Cardiac muscle cell (in vitro differentiated cells and primary cell): ENCODE data around the gene DOCK7. TPM values are rescaled to one million over a fixed set of nuclear protein-coding genes. Genes with fewer than 3 reads are reported as not detected.
"Not testable (repeated sequence)": the region's sequence is repeated elsewhere in the genome, so short reads cannot be mapped to it uniquely, and the experiment has no call there.

Source experiments
- DNase-seq, 2 donors: peaks; one replicate each; pipeline versions ENCODE4 v3.0.0 to v3.0.0-alpha.2; 2010 to 2017; ENCODE audit warnings: low read depth in 1 of 2, low spot score in 1 of 2
- H3K27ac ChIP-seq: fragments of 200-600 bp; sonication (generic); 2 replicates; pipeline ENCODE4 v1.5.1; 2016
- H3K27me3 ChIP-seq: fragments of 200-600 bp; sonication (generic); 2 replicates; pipeline ENCODE4 v1.6.0; 2016; ENCODE audit warnings: control low read depth
- H3K36me3 ChIP-seq: fragments of 200-600 bp; sonication (generic); 2 replicates; pipeline ENCODE4 v1.5.1; 2016; ENCODE audit warnings: control low read depth
- H3K4me1 ChIP-seq: fragments of 200-600 bp; sonication (generic); 2 replicates; pipeline ENCODE4 v1.8.1; 2017; ENCODE audit warnings: low read depth, mild to moderate bottlenecking, mixed run types
- H3K4me3 ChIP-seq: fragments of 200-600 bp; sonication (generic); 2 replicates; pipeline ENCODE4 v1.5.1; 2016; ENCODE audit warnings: mild to moderate bottlenecking
- H3K9me3 ChIP-seq: fragments of 200-600 bp; sonication (generic); 2 replicates; pipeline ENCODE4 v1.5.1; 2017; ENCODE audit warnings: low read depth, mild to moderate bottlenecking, control low read depth
- polyA plus RNA-seq: library from polyadenylated mRNA; unstranded; fragments of >200 nt; fragmentation: Nextera tagmentation; extraction: Ambion mirVana; gene quantifications from 2 replicates; pipeline ENCODE4 v1.2.1, GENCODE V29; 2016
- total RNA-seq: library from RNA; depleted of rRNA; stranded (reverse); fragments of >200 nt; gene quantifications from 2 replicates; pipeline ENCODE4 v1.2.3, GENCODE V29; 2016
- TF ChIP-seq, protein P1 (sequence below): IDR thresholded peaks from 2 replicates; pipeline ENCODE4 v1.5.1; 2012; ENCODE audit warnings: low read depth, mild to moderate bottlenecking, low read length

Gene DOCK7
- total and polyA plus RNA-seq, 2 experiments from 2014 or later, result 17.5 to 79.6 TPM

GRCh38 chr1:62720946-62721554, 32.9 kb upstream of the DOCK7 start:
- DNase-seq, result peak; percentile 49 to 52
- no peaks in the 10 kb centered on the region for H3K9me3 ChIP-seq
- H3K36me3 ChIP-seq, result no peaks in the 10 kb centered on the region
- peaks cover 13% of the 10 kb centered on the region for H3K4me1 ChIP-seq
- no peak overlapping the region for H3K4me3 ChIP-seq
- H3K27me3 ChIP-seq, result no peaks in the 10 kb centered on the region
- TF ChIP-seq, protein P1, sequence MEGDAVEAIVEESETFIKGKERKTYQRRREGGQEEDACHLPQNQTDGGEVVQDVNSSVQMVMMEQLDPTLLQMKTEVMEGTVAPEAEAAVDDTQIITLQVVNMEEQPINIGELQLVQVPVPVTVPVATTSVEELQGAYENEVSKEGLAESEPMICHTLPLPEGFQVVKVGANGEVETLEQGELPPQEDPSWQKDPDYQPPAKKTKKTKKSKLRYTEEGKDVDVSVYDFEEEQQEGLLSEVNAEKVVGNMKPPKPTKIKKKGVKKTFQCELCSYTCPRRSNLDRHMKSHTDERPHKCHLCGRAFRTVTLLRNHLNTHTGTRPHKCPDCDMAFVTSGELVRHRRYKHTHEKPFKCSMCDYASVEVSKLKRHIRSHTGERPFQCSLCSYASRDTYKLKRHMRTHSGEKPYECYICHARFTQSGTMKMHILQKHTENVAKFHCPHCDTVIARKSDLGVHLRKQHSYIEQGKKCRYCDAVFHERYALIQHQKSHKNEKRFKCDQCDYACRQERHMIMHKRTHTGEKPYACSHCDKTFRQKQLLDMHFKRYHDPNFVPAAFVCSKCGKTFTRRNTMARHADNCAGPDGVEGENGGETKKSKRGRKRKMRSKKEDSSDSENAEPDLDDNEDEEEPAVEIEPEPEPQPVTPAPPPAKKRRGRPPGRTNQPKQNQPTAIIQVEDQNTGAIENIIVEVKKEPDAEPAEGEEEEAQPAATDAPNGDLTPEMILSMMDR, result no peak
- H3K27ac ChIP-seq, result peak overlapping the region; percentile 65

GRCh38 chr1:62718400-62718799, 30.2 kb upstream of the DOCK7 start:
- H3K36me3 ChIP-seq, H3K27me3 ChIP-seq, DNase-seq, H3K27ac ChIP-seq, H3K9me3 ChIP-seq, H3K4me3 ChIP-seq: not testable (repeated sequence)
- H3K4me1 ChIP-seq, result peaks cover 13% of the 10 kb centered on the region

DNA sequence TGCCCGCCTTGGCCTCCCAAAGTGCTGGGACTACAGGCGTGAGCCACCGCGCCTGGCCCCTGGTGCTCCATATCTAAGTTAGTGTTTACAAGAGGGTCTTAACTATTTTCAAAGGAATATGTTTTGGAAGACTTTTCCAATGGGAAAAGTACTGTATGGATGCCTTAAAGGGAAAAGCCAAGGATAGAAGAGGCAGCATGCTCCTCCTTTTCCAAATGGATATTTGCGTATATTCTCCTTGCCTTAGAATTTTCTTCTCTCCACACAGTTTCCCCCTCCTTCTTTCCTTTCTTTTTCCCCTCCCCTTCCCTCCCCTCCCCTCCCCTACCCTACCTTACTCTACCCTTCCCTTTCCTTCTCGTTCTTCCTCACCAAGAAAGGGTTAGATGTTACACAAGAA, 29.3 kb upstream of the DOCK7 start:
- no peak for DNase-seq
- no peaks in the 10 kb centered on the region for H3K27me3 ChIP-seq
- no peak overlapping the region for H3K4me3 ChIP-seq
- H3K27ac ChIP-seq, result no peak overlapping the region
- H3K36me3 ChIP-seq, result no peaks in the 10 kb centered on the region
- H3K4me1 ChIP-seq, result peaks cover 13% of the 10 kb centered on the region
- H3K9me3 ChIP-seq, result no peaks in the 10 kb centered on the region
- TF ChIP-seq, protein P1, result no peak

DNA sequence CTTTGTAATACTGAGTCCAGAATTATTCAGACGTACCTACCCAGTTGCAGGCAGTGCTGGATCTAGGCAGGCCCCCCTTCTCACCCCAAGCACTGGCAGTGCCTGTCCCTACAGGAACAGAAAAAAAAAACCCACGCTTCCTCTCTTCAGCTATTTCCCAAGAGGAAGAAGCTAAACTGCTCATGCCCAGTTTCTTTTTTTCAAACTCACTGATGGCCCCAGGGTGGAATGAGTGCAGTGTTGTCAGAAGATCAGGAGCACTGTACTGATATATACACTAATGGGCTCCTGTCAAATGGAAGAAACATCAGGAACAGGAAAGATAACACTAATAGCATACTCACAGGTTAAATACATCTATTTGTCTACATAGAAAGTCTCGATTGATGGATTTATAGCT, 28.2 kb upstream of the DOCK7 start:
- TF ChIP-seq, protein P1, result no peak
- H3K27me3 ChIP-seq, result no peaks in the 10 kb centered on the region
- H3K4me1 ChIP-seq, result peaks cover 11% of the 10 kb centered on the region
- H3K36me3 ChIP-seq, result no peaks in the 10 kb centered on the region
- H3K9me3 ChIP-seq, result no peaks in the 10 kb centered on the region
- no peak overlapping the region for H3K4me3 ChIP-seq
- H3K27ac ChIP-seq, result no peak overlapping the region
- no peak for DNase-seq

GRCh38 chr1:62712336-62713243, 24.4 kb upstream of the DOCK7 start:
- DNase-seq, result no peak
- H3K36me3 ChIP-seq, result no peaks in the 10 kb centered on the region
- H3K4me1 ChIP-seq, result no peaks in the 10 kb centered on the region
- no peak overlapping the region for H3K27ac ChIP-seq
- no peaks in the 10 kb centered on the region for H3K9me3 ChIP-seq
- H3K4me3 ChIP-seq, result no peak overlapping the region
- H3K27me3 ChIP-seq, result no peaks in the 10 kb centered on the region
- TF ChIP-seq, protein P1, result no peak

- H3K27me3 ChIP-seq, result no peaks in the 10 kb centered on the region
- H3K9me3 ChIP-seq, result no peaks in the 10 kb centered on the region
- TF ChIP-seq, protein P1, result no peak
Measured at GRCh38 chr1:62707744-62708120, 19.5 kb upstream of the DOCK7 start.

More at GRCh38 chr1:62707744-62708120, 19.5 kb upstream of the DOCK7 start:
- H3K27ac ChIP-seq, result no peak overlapping the region
- no peak for DNase-seq
- no peak overlapping the region for H3K4me3 ChIP-seq
- H3K36me3 ChIP-seq, result no peaks in the 10 kb centered on the region
- H3K4me1 ChIP-seq, result no peaks in the 10 kb centered on the region
